Neural progenitor cell (in vitro differentiated cells): ENCODE measurements around the gene MCM3. TPM values are rescaled to one million over a fixed set of nuclear protein-coding genes. Genes with fewer than 3 reads are reported as not detected.

Experiments used
- DNase-seq: peaks from one replicate; pipeline ENCODE4 v3.0.0-alpha.2; 2016; ENCODE audit warnings: low spot score
- H2AFZ ChIP-seq: fragments of 200-600 bp; sonication (generic); replicated peaks from 2 replicates; pipeline ENCODE4 v1.6.1; 2016; ENCODE audit warnings: antibody characterized with exemption
- H3F3A ChIP-seq: fragments of 200-600 bp; sonication (generic); 2 replicates; pipeline ENCODE4 v1.6.1; 2016; ENCODE audit warnings: antibody characterized with exemption, low read depth
- H3K27ac ChIP-seq: fragments of 200-600 bp; sonication (generic); 2 replicates; pipeline ENCODE4 v1.5.1; 2016; ENCODE audit warnings: mild to moderate bottlenecking
- H3K27me3 ChIP-seq: fragments of 200-600 bp; sonication (generic); 2 replicates; pipeline ENCODE4 v1.6.1; 2016; ENCODE audit warnings: mild to moderate bottlenecking, moderate library complexity
- H3K36me3 ChIP-seq: fragments of 200-600 bp; sonication (generic); 2 replicates; pipeline ENCODE4 v1.5.1; 2016
- H3K4me1 ChIP-seq: fragments of 200-600 bp; sonication (generic); 2 replicates; pipeline ENCODE4 v1.6.1; 2016; ENCODE audit warnings: mixed run types
- H3K4me2 ChIP-seq: fragments of 200-600 bp; sonication (generic); 2 replicates; pipeline ENCODE4 v1.6.1; 2016
- H3K4me3 ChIP-seq: fragments of 200-600 bp; sonication (generic); 2 replicates; pipeline ENCODE4 v1.5.1; 2016
- H3K79me2 ChIP-seq: fragments of 200-600 bp; sonication (generic); 2 replicates; pipeline ENCODE4 v1.6.1; 2016; ENCODE audit warnings: low read depth
- H3K9ac ChIP-seq: fragments of 200-600 bp; sonication (generic); 2 replicates; pipeline ENCODE4 v1.6.1; 2016
- H3K9me3 ChIP-seq: fragments of 200-600 bp; sonication (generic); 2 replicates; pipeline ENCODE4 v1.5.1; 2016; ENCODE audit warnings: low read depth
- H4K20me1 ChIP-seq: fragments of 200-600 bp; sonication (generic); 2 replicates; pipeline ENCODE4 v1.6.1; 2016; ENCODE audit warnings: low read depth
- H3K27ac Mint-ChIP-seq: 3 replicates; pipeline ENCODE4 v1.8.0; 2021; ENCODE audit warnings: mixed read lengths
- H3K27me3 Mint-ChIP-seq: 2 replicates; pipeline ENCODE4 v1.8.0; 2022; ENCODE audit warnings: low read depth, mild to moderate bottlenecking, inconsistent platforms, moderate library complexity, mixed read lengths; ENCODE audit not compliant: insufficient read depth
- H3K36me3 Mint-ChIP-seq: 3 replicates; pipeline ENCODE4 v1.8.0; 2021; ENCODE audit warnings: mixed read lengths
- H3K4me1 Mint-ChIP-seq: 3 replicates; pipeline ENCODE4 v1.8.0; 2021; ENCODE audit warnings: mixed read lengths
- H3K4me3 Mint-ChIP-seq: 3 replicates; pipeline ENCODE4 v1.8.0; 2021; ENCODE audit warnings: mild to moderate bottlenecking, moderate library complexity, mixed read lengths
- H3K9me3 Mint-ChIP-seq: 3 replicates; pipeline ENCODE4 v1.8.0; 2020; ENCODE audit warnings: mixed read lengths
- EZH2 ChIP-seq: fragments of 200-600 bp; sonication (generic); IDR thresholded peaks from 2 replicates; pipeline ENCODE4 v1.6.1; 2017; ENCODE audit warnings: antibody characterized with exemption, mild to moderate bottlenecking, moderate library complexity
- EZH2phosphoT487 ChIP-seq: fragments of 200-600 bp; sonication (generic); IDR thresholded peaks from 2 replicates; pipeline ENCODE4 v1.6.1; 2017; ENCODE audit warnings: antibody characterized with exemption
- total RNA-seq: library from RNA; depleted of rRNA; stranded (reverse); fragments of >200 nt; gene quantifications from 2 replicates; pipeline ENCODE4 v1.2.3, GENCODE V29; 2015; ENCODE audit warnings: low replicate concordance
- TF ChIP-seq, protein P1 (sequence below): fragments of 200-600 bp; sonication (generic); IDR thresholded peaks from 2 replicates; pipeline ENCODE4 v1.5.1; 2017; ENCODE audit warnings: antibody characterized with exemption, mild to moderate bottlenecking

The MCM3 gene
- total RNA-seq, 1 donor from 2014 or later = 224 TPM

- H3K36me3 ChIP-seq = no peaks in the 10 kb centered on the region
- no peaks in the 10 kb centered on the region for H3K9me3 Mint-ChIP-seq
- no peaks in the 10 kb centered on the region for H3K4me1 ChIP-seq
- peaks cover 4% of the 10 kb centered on the region for H3K4me1 Mint-ChIP-seq
- peaks cover 2% of the 10 kb centered on the region for H3K36me3 Mint-ChIP-seq
- H3K27me3 Mint-ChIP-seq = peaks cover 2% of the 10 kb centered on the region
- no peaks in the 10 kb centered on the region for H3K27me3 ChIP-seq
- no peak overlapping the region for H3K4me2 ChIP-seq
- H3K27ac ChIP-seq = no peak overlapping the region
- no peak for DNase-seq
- H3K79me2 ChIP-seq = no peaks in the 10 kb centered on the region
- H3K4me3 Mint-ChIP-seq = no peak overlapping the region
- no peaks in the 10 kb centered on the region for H4K20me1 ChIP-seq
- H3K4me3 ChIP-seq = no peak overlapping the region
- H3K27ac Mint-ChIP-seq = no peak overlapping the region
- peaks cover 12% of the 10 kb centered on the region for H3F3A ChIP-seq
- no peaks in the 10 kb centered on the region for H3K9me3 ChIP-seq
- no peak overlapping the region for H2AFZ ChIP-seq
- no peak for TF ChIP-seq EZH2
- TF ChIP-seq EZH2phosphoT487 = no peak
- TF ChIP-seq, protein P1, sequence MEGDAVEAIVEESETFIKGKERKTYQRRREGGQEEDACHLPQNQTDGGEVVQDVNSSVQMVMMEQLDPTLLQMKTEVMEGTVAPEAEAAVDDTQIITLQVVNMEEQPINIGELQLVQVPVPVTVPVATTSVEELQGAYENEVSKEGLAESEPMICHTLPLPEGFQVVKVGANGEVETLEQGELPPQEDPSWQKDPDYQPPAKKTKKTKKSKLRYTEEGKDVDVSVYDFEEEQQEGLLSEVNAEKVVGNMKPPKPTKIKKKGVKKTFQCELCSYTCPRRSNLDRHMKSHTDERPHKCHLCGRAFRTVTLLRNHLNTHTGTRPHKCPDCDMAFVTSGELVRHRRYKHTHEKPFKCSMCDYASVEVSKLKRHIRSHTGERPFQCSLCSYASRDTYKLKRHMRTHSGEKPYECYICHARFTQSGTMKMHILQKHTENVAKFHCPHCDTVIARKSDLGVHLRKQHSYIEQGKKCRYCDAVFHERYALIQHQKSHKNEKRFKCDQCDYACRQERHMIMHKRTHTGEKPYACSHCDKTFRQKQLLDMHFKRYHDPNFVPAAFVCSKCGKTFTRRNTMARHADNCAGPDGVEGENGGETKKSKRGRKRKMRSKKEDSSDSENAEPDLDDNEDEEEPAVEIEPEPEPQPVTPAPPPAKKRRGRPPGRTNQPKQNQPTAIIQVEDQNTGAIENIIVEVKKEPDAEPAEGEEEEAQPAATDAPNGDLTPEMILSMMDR = no peak
- no peak overlapping the region for H3K9ac ChIP-seq
Observed at GRCh38 chr6:52255434-52255833, 29.1 kb downstream of the MCM3 start.

DNA sequence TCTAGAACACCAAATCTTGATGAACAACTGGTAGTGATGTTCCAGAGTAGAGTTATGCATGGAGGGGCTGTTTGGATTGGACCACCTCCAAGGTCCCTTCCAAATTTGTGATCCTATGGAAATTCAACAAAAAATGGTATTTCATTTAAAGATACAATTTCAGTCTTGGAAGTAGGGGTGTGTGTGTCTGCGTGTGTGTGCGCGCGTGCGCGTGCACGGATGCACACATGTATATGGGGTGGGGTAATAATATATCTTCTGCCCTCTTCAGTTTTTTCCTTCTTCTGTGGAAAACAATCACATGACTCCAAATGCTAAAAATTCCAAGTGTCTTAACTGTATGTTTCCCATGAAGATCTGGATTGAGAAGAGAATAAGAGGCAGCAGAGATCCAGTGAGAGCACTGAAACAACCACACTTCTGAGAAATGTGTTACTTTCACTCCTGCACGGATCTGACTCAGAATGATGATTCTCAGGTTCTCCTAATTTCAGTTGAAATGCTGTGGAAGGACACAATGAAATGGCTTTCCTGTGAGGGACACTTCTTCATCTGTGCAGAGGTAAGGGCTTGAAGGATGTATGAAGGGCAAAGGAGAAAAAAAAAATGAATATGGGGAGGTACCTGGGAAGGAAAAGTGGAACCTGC lies 29.7 kb downstream of the MCM3 start:
- TF ChIP-seq, protein P1 = no peak
- TF ChIP-seq EZH2phosphoT487 (no peak), EZH2 (no peak)
- Mint-ChIP-seq H3K4me3 (no peak overlapping the region), H3K27ac (no peak overlapping the region), H3K9me3 (no peaks in the 10 kb centered on the region), H3K36me3 (no peaks in the 10 kb centered on the region), H3K4me1 (peaks cover 4% of the 10 kb centered on the region), H3K27me3 (peaks cover 2% of the 10 kb centered on the region)
- no peak overlapping the region for H2AFZ ChIP-seq
- H3K36me3 ChIP-seq = no peaks in the 10 kb centered on the region
- no peaks in the 10 kb centered on the region for H3K79me2 ChIP-seq
- H3K4me1 ChIP-seq = no peaks in the 10 kb centered on the region
- H3K27me3 ChIP-seq = no peaks in the 10 kb centered on the region
- H3F3A ChIP-seq = peaks cover 7% of the 10 kb centered on the region
- H4K20me1 ChIP-seq = no peaks in the 10 kb centered on the region
- no peak for DNase-seq
- no peaks in the 10 kb centered on the region for H3K9me3 ChIP-seq
- H3K4me3 ChIP-seq = no peak overlapping the region
- H3K9ac ChIP-seq = no peak overlapping the region
- no peak overlapping the region for H3K4me2 ChIP-seq
- no peak overlapping the region for H3K27ac ChIP-seq

- Histone ChIP-seq H3K9ac (no peak overlapping the region), H2AFZ (peak overlapping the region; percentile 50), H3K79me2 (no peaks in the 10 kb centered on the region), H4K20me1 (no peaks in the 10 kb centered on the region), H3K36me3 (no peaks in the 10 kb centered on the region), H3K27me3 (no peaks in the 10 kb centered on the region), H3K27ac (no peak overlapping the region), H3K4me2 (no peak overlapping the region), H3K4me1 (no peaks in the 10 kb centered on the region), H3F3A (no peaks in the 10 kb centered on the region), H3K4me3 (no peak overlapping the region), H3K9me3 (no peaks in the 10 kb centered on the region)
- Mint-ChIP-seq H3K9me3 (no peaks in the 10 kb centered on the region), H3K27ac (no peak overlapping the region), H3K36me3 (no peaks in the 10 kb centered on the region), H3K27me3 (peaks cover 2% of the 10 kb centered on the region), H3K4me3 (no peak overlapping the region), H3K4me1 (no peaks in the 10 kb centered on the region)
- no peak for TF ChIP-seq EZH2phosphoT487
- no peak for TF ChIP-seq EZH2
- TF ChIP-seq, protein P1 = no peak
- no peak for DNase-seq
Observed at GRCh38 chr6:52253494-52253893, 31.0 kb downstream of the MCM3 start.
